Mesendoderm (in vitro differentiated cells): ENCODE results near the gene SRPK2.

Source experiments
- DNase-seq: peaks from one replicate; pipeline ENCODE4 v3.0.0; 2013
- H2AK5ac ChIP-seq: 2 replicates; pipeline ENCODE4 v1.6.1; 2013; ENCODE audit warnings: low read length, inconsistent platforms
- H2BK120ac ChIP-seq: 2 replicates; pipeline ENCODE4 v1.6.1; 2013; ENCODE audit warnings: low read depth, mild to moderate bottlenecking, low read length, moderate library complexity, mixed read lengths
- H2BK15ac ChIP-seq: replicated peaks from 2 replicates; pipeline ENCODE4 v1.6.1; 2013; ENCODE audit warnings: low read depth, mild to moderate bottlenecking, moderate library complexity
- H2BK5ac ChIP-seq: 2 replicates; pipeline ENCODE4 v1.6.1; 2013; ENCODE audit warnings: low read length, inconsistent platforms
- H3K18ac ChIP-seq: 2 replicates; pipeline ENCODE4 v1.6.1; 2013; ENCODE audit warnings: mild to moderate bottlenecking, low read length, mixed read lengths
- H3K23ac ChIP-seq: one replicate; pipeline ENCODE4 v1.6.1; 2013; ENCODE audit warnings: low read length
- H3K27ac ChIP-seq: 2 replicates; pipeline ENCODE4 v1.5.1; 2013; ENCODE audit warnings: low read depth, mild to moderate bottlenecking, inconsistent platforms, low read length, moderate library complexity
- H3K27me3 ChIP-seq: 2 replicates; pipeline ENCODE4 v1.6.1; 2013; ENCODE audit warnings: low read length, control low read depth, mild to moderate bottlenecking, inconsistent platforms; ENCODE audit not compliant: insufficient read depth, poor library complexity
- H3K36me3 ChIP-seq: 2 replicates; pipeline ENCODE4 v1.6.1; 2013; ENCODE audit warnings: low read length, inconsistent platforms; ENCODE audit not compliant: control insufficient read depth, insufficient read depth
- H3K4ac ChIP-seq: one replicate; pipeline ENCODE4 v1.6.1; 2013; ENCODE audit warnings: low read depth, mild to moderate bottlenecking, low read length, moderate library complexity
- H3K4me1 ChIP-seq: 2 replicates; pipeline ENCODE4 v1.6.1; 2013; ENCODE audit warnings: low read depth, low read length, inconsistent platforms; ENCODE audit not compliant: control insufficient read depth
- H3K4me2 ChIP-seq: 2 replicates; pipeline ENCODE4 v1.6.1; 2013; ENCODE audit warnings: low read length
- H3K4me3 ChIP-seq: 2 replicates; pipeline ENCODE4 v1.5.1; 2013; ENCODE audit warnings: mild to moderate bottlenecking, low read length
- H3K56ac ChIP-seq: one replicate; pipeline ENCODE4 v1.6.1; 2013; ENCODE audit warnings: low read length
- H3K79me1 ChIP-seq: 2 replicates; pipeline ENCODE4 v1.6.1; 2013; ENCODE audit warnings: low read length, inconsistent platforms
- H3K79me2 ChIP-seq: 2 replicates; pipeline ENCODE4 v1.6.1; 2013; ENCODE audit warnings: mild to moderate bottlenecking, low read length; ENCODE audit not compliant: control insufficient read depth, insufficient read depth
- H3K9ac ChIP-seq: 2 replicates; pipeline ENCODE4 v1.6.1; 2013; ENCODE audit warnings: low read length, inconsistent platforms
- H4K5ac ChIP-seq: one replicate; pipeline ENCODE4 v1.6.1; 2013; ENCODE audit warnings: low read length
- H4K8ac ChIP-seq: one replicate; pipeline ENCODE4 v1.6.1; 2013; ENCODE audit warnings: low read depth, mild to moderate bottlenecking, control low read depth, low read length, moderate library complexity
- WGBS: extraction: QIAGEN DNeasy Blood & Tissue Kit; methylation state at CpG from one replicate; pipeline ENCODE4 v1.1.7; 2013; ENCODE audit warnings: low lambda C conversion rate, missing lambda C conversion rate; ENCODE audit not compliant: insufficient coverage; ENCODE audit errors: extremely low coverage; 5-methylcytosine and 5-hydroxymethylcytosine counted together

SRPK2 gene

DNA sequence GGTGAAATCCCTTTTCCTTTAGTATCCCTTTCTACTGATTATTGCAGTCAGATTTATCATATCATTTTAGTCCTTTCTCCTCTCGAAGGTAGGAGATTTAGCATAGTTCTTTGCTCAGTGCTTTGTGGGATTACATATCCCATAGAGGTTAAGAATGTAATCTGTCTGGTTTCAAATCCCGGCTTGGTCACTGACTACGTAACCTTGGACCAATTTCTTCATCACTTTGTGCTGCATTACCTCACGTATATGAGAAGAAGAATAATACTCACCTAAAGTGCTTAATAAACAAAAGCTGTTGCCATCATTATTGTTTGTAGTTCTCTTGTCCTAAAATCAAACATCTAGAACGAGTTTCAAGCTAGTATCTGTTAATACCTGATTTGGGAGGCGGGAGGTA lies 300.7 kb downstream of the SRPK2 start:
- Histone ChIP-seq H3K9ac (no peak overlapping the region), H4K8ac (no peak overlapping the region), H3K18ac (no peak overlapping the region), H3K79me2 (no peaks in the 10 kb centered on the region), H3K23ac (no peak overlapping the region), H3K27ac (no peak overlapping the region), H3K36me3 (peaks cover 3% of the 10 kb centered on the region), H3K4ac (no peak overlapping the region), H4K5ac (no peak overlapping the region), H3K4me2 (no peak overlapping the region), H3K27me3 (no peaks in the 10 kb centered on the region), H3K4me3 (no peak overlapping the region), H2BK120ac (no peak overlapping the region), H2BK5ac (no peak overlapping the region), H3K56ac (no peak overlapping the region), H2BK15ac (no peak overlapping the region), H3K79me1 (no peaks in the 10 kb centered on the region), H2AK5ac (no peak overlapping the region), H3K4me1 (no peaks in the 10 kb centered on the region)
- WGBS: no CpG with 5 or more reads among the region's 6 CpGs
- DNase-seq: no peak

DNA sequence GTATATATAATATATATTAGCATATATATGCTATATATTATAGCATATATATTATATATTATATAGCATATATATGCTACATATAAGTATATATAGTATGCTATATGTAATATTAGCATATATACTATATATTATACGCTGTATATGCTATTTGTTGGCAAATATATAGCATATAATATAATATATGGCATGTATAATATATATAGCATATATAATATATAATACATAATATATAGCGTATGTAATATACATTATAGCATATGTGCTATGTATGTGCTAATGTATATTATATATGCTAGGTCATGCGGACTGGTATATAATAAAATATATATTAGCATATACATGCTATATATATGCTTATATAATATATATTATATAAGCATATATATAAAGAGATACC lies 301.9 kb downstream of the SRPK2 start:
- no CpG with 5 or more reads among the region's 3 CpGs for WGBS
- H2BK120ac ChIP-seq: no peak overlapping the region
- no peaks in the 10 kb centered on the region for H3K27me3 ChIP-seq
- H3K4me1 ChIP-seq: no peaks in the 10 kb centered on the region
- H4K8ac ChIP-seq: no peak overlapping the region
- no peak overlapping the region for H3K56ac ChIP-seq
- no peak overlapping the region for H3K18ac ChIP-seq
- H4K5ac ChIP-seq: no peak overlapping the region
- H3K27ac ChIP-seq: no peak overlapping the region
- H3K79me2 ChIP-seq: no peaks in the 10 kb centered on the region
- H3K79me1 ChIP-seq: no peaks in the 10 kb centered on the region
- no peak overlapping the region for H2BK5ac ChIP-seq
- DNase-seq: no peak
- no peak overlapping the region for H2BK15ac ChIP-seq
- H3K9ac ChIP-seq: no peak overlapping the region
- no peak overlapping the region for H3K4ac ChIP-seq
- H3K4me3 ChIP-seq: no peak overlapping the region
- no peak overlapping the region for H3K4me2 ChIP-seq
- H3K36me3 ChIP-seq: peaks cover 3% of the 10 kb centered on the region
- no peak overlapping the region for H2AK5ac ChIP-seq
- no peak overlapping the region for H3K23ac ChIP-seq

DNA sequence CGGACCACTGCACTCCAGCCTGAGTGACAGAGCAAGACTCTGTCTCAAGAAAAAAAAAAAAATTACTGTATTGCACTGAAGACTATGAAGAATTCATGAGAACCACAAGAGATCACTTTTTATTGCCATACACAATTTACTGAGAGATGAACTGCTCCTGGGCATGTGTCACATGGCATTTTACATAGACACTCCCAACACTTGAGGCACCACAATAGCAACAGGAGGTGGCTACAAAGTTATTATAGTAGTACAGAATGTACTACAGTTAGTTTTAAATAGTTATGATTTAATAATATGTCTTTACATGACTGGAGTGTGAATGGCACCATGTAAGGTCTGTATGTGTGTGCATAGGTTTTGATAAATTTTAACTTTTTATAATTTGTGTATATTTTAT lies 304.1 kb downstream of the SRPK2 start:
- Histone ChIP-seq H3K9ac (no peak overlapping the region), H3K4me1 (no peaks in the 10 kb centered on the region), H3K79me1 (no peaks in the 10 kb centered on the region), H3K18ac (no peak overlapping the region), H2AK5ac (no peak overlapping the region), H2BK5ac (no peak overlapping the region), H3K4me2 (no peak overlapping the region), H3K27me3 (no peaks in the 10 kb centered on the region), H3K23ac (no peak overlapping the region), H2BK15ac (no peak overlapping the region), H4K8ac (no peak overlapping the region), H3K4me3 (no peak overlapping the region), H3K36me3 (peaks cover 3% of the 10 kb centered on the region), H3K56ac (no peak overlapping the region), H3K27ac (no peak overlapping the region), H3K4ac (no peak overlapping the region), H2BK120ac (no peak overlapping the region), H4K5ac (no peak overlapping the region), H3K79me2 (no peaks in the 10 kb centered on the region)
- WGBS: no CpG with 5 or more reads among the region's 1 CpG
- DNase-seq: no peak

DNA sequence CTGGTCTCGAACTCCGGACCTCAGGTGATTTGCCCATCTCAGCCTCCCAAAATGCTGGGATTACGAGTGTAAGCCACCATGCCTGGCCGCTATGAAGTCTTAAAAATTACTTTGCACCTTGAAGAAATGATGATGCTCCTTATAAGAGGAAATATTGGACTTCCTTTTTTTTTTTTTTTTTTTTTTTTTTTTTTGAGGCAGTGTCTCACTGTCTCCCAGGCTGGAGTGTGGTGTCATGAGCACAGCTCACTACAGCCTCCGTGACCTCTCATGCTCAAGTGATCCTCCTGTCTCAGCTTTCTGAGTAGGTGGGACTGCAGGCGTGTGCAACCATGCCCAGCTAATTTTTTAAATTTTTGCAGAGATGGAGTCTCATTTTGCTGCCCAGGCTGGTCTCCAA lies 309.4 kb downstream of the SRPK2 start:
- Histone ChIP-seq H3K9ac (no peak overlapping the region), H3K27me3 (no peaks in the 10 kb centered on the region), H2BK120ac (no peak overlapping the region), H3K4me1 (no peaks in the 10 kb centered on the region), H3K27ac (no peak overlapping the region), H3K18ac (no peak overlapping the region), H2BK15ac (no peak overlapping the region), H4K5ac (no peak overlapping the region), H3K79me2 (no peaks in the 10 kb centered on the region), H2AK5ac (no peak overlapping the region), H3K56ac (no peak overlapping the region), H3K4ac (no peak overlapping the region), H3K79me1 (no peaks in the 10 kb centered on the region), H3K36me3 (peaks cover 1% of the 10 kb centered on the region), H3K4me3 (no peak overlapping the region), H2BK5ac (no peak overlapping the region), H4K8ac (no peak overlapping the region), H3K4me2 (no peak overlapping the region), H3K23ac (no peak overlapping the region)
- no CpG with 5 or more reads among the region's 6 CpGs for WGBS
- no peak for DNase-seq

DNA sequence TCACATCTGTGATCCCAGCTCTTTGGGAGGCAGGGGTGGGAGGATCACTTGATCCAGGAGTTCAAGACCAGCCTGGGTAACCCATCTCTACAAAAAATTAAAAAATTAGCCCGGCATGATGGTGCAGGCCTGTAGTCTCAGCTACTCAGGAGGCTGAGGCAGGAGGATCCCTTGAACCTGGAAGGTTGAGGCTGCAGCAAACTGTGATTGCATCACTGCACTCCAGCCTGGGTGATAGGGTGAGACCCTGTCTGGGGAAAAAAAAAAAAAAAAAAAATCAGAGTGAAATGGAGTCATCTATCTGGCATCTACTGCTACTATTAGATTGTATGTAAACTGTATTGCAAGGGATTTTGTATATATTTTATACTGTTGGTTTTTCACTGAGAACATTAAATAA lies 315.6 kb downstream of the SRPK2 start:
- no peak overlapping the region for H3K56ac ChIP-seq
- H3K27ac ChIP-seq: no peak overlapping the region
- no peak overlapping the region for H3K9ac ChIP-seq
- H2BK120ac ChIP-seq: no peak overlapping the region
- no peaks in the 10 kb centered on the region for H3K79me2 ChIP-seq
- no peak overlapping the region for H3K4ac ChIP-seq
- no peaks in the 10 kb centered on the region for H3K4me1 ChIP-seq
- no peak overlapping the region for H3K4me2 ChIP-seq
- H2BK15ac ChIP-seq: no peak overlapping the region
- no peaks in the 10 kb centered on the region for H3K79me1 ChIP-seq
- no peaks in the 10 kb centered on the region for H3K36me3 ChIP-seq
- H4K8ac ChIP-seq: no peak overlapping the region
- no peak for DNase-seq
- no peak overlapping the region for H3K23ac ChIP-seq
- no peak overlapping the region for H2AK5ac ChIP-seq
- H3K27me3 ChIP-seq: no peaks in the 10 kb centered on the region
- H3K18ac ChIP-seq: no peak overlapping the region
- WGBS: no CpG with 5 or more reads among the region's 1 CpG
- H3K4me3 ChIP-seq: no peak overlapping the region
- H2BK5ac ChIP-seq: no peak overlapping the region
- no peak overlapping the region for H4K5ac ChIP-seq

GRCh38 chr7:105068886-105069285 lies 319.8 kb downstream of the SRPK2 start:
- H3K56ac ChIP-seq: no peak overlapping the region
- H2BK120ac ChIP-seq: no peak overlapping the region
- H2AK5ac ChIP-seq: no peak overlapping the region
- peak; percentile 10 for DNase-seq
- H3K79me1 ChIP-seq: no peaks in the 10 kb centered on the region
- no peak overlapping the region for H3K4ac ChIP-seq
- WGBS: no CpG with 5 or more reads among the region's 1 CpG
- no peak overlapping the region for H4K8ac ChIP-seq
- H4K5ac ChIP-seq: no peak overlapping the region
- no peaks in the 10 kb centered on the region for H3K36me3 ChIP-seq
- H3K79me2 ChIP-seq: no peaks in the 10 kb centered on the region
- H3K4me3 ChIP-seq: no peak overlapping the region
- H2BK15ac ChIP-seq: no peak overlapping the region
- H2BK5ac ChIP-seq: no peak overlapping the region
- no peaks in the 10 kb centered on the region for H3K4me1 ChIP-seq
- H3K27ac ChIP-seq: no peak overlapping the region
- H3K4me2 ChIP-seq: no peak overlapping the region
- no peaks in the 10 kb centered on the region for H3K27me3 ChIP-seq
- no peak overlapping the region for H3K18ac ChIP-seq
- H3K9ac ChIP-seq: no peak overlapping the region
- H3K23ac ChIP-seq: no peak overlapping the region
